Measurements from ENCODE around the gene TIAM1. TPM values are rescaled to one million over a fixed set of nuclear protein-coding genes. Genes with fewer than 3 reads are reported as not detected.

The TIAM1 gene
- total and polyA plus RNA-seq, 2 of the 8 experiments (the other 6 are each of a cell fraction or from before 2014, with no cell fraction given), result 10.1 to 30.7 TPM

GRCh38 chr21:31115249-31115648 is 228.8 kb downstream of the TIAM1 start:
- no peak overlapping the region for H3K14ac ChIP-seq (ENCODE audit: insufficient read length)
- TF ChIP-seq ZNF274 (IDR thresholded peaks at IDR 0.05; ENCODE audit: borderline replicate concordance, extremely low read depth, low read length), result no peak
- no peak for TF ChIP-seq EP300 (IDR thresholded peaks at IDR 0.05; ENCODE audit: borderline replicate concordance in 1 of 2, low read depth in 2 of 2, low read length in 2 of 2)
- TF ChIP-seq ATF2 (IDR thresholded peaks at IDR 0.05; ENCODE audit: low read length), result no peak

More at GRCh38 chr21:31115249-31115648, 228.8 kb downstream of the TIAM1 start:
- Histone ChIP-seq H3K27ac (ENCODE audit: low read depth, low read length) (no peak overlapping the region), H2BK120ac (replicated peaks; ENCODE audit: low read depth, low read length) (no peak overlapping the region), H2BK12ac (ENCODE audit: low read depth, low read length) (no peak overlapping the region), H4K5ac (ENCODE audit: insufficient read length, low read depth, low read length) (no peak overlapping the region), H4K8ac (ENCODE audit: extremely low read depth, insufficient read depth, low read length) (no peak overlapping the region), H3K36me3 (ENCODE audit: control insufficient read depth in 2 of 4, insufficient read depth in 4 of 4, low read length in 3 of 4) (no peaks in the 10 kb centered on the region; a peak in 1 of 8 replicates), H2AK5ac (ENCODE audit: low read depth, low read length) (no peak overlapping the region), H3K18ac (ENCODE audit: extremely low read depth, low read length) (no peak overlapping the region), H3K79me1 (ENCODE audit: low read depth, low read length) (no peaks in the 10 kb centered on the region), H4K91ac (replicated peaks; ENCODE audit: insufficient read length, low read length) (no peak overlapping the region), H4K20me1 (replicated peaks in 1 of 2; ENCODE audit: control insufficient read depth in 1 of 2, insufficient read depth in 2 of 2, low read length in 2 of 2) (no peaks in the 10 kb centered on the region), H2BK20ac (ENCODE audit: low read length) (no peak overlapping the region; the same call in 1 of the 2 replicates), H3K9ac (replicated peaks in 1 of 4; ENCODE audit: extremely low read depth in 1 of 4, low read depth in 3 of 4, low read length in 3 of 4) (no peak overlapping the region), H3K56ac (replicated peaks; ENCODE audit: insufficient read length, low read depth, low read length) (no peak overlapping the region), H2BK5ac (ENCODE audit: low read depth, low read length) (no peak overlapping the region), H3K23ac (ENCODE audit: insufficient read length) (no peak overlapping the region), H3K4me1 (replicated peaks in 1 of 4; ENCODE audit: control insufficient read depth in 3 of 4, insufficient read depth in 4 of 4, low read length in 3 of 4) (peaks cover 0 to 2% (median 0%) of the 10 kb centered on the region in 4 experiments; a peak in 1 of 7 replicates), H3K23me2 (ENCODE audit: low read depth, low read length) (no peaks in the 10 kb centered on the region), H3K4ac (replicated peaks; ENCODE audit: insufficient read length, low read depth, low read length) (no peak overlapping the region), H3K79me2 (ENCODE audit: control insufficient read depth in 1 of 2, insufficient read depth in 2 of 2, low read length in 2 of 2) (no peaks in the 10 kb centered on the region), H3K9me3 (ENCODE audit: insufficient read depth in 2 of 2, low read depth in 1 of 2, low read length in 1 of 2) (no peaks in the 10 kb centered on the region), H3K27me3 (replicated peaks in 1 of 4; ENCODE audit: control insufficient read depth in 3 of 4, extremely low read depth in 1 of 4, insufficient read depth in 3 of 4, low read length in 3 of 4) (no peaks in the 10 kb centered on the region), H2BK15ac (ENCODE audit: low read length) (no peak overlapping the region), H3K4me2 (ENCODE audit: insufficient read depth in 1 of 2, low read depth in 2 of 2, low read length in 2 of 2) (no peak overlapping the region), H2AFZ (ENCODE audit: low read length) (no peak overlapping the region), H3K4me3 (ENCODE audit: extremely low read depth in 1 of 4, insufficient read depth in 2 of 4, low read depth in 3 of 4, low read length in 4 of 4) (no peak overlapping the region)
- FAIRE-seq (no peak), DNase-seq (ENCODE audit: low read depth in 1 of 2, low spot score in 2 of 2) (no peak)
- POLR2A ChIA-PET (ENCODE audit: partially characterized antibody), result no interaction called here
- 77% methylated on average over 7 of the region's 9 CpGs; no CpG with 5 or more reads in 1 of the 2 experiments for WGBS, 2 experiments (ENCODE audit: extremely low coverage in 1 of 2, insufficient coverage in 1 of 2, insufficient read length in 1 of 2, insufficient replicate concordance in 2 of 2, low coverage in 1 of 2, low lambda C conversion rate in 2 of 2, missing lambda C conversion rate in 1 of 2)
- CTCF ChIA-PET (ENCODE audit: partially characterized antibody), result no interaction called here
